H1 (cell line): ENCODE measurements around the gene CHAD. TPM values are rescaled to one million over a fixed set of nuclear protein-coding genes. Genes with fewer than 3 reads are reported as not detected.

Experiments
- CTCF ChIA-PET: fragments of 300-600 bp; sonication (Branson Sonifier 250); formaldehyde crosslinking; loops from one replicate; lab custom pipeline; 2021; ENCODE audit not compliant: partially characterized antibody; lab: Charles Lee
- POLR2A ChIA-PET: fragments of 300-600 bp; sonication (Branson Sonifier 250); formaldehyde crosslinking; loops from one replicate; lab custom pipeline; 2021; ENCODE audit warnings: inconsistent platforms; ENCODE audit not compliant: partially characterized antibody; lab: Charles Lee
- DNase-seq, 2 experiments: peaks; one replicate each; pipeline versions ENCODE4 v3.0.0 to v3.0.0-alpha.2; 2010 to 2022; ENCODE audit warnings: low spot score in 2 of 2, low read depth in 1 of 2, mixed read lengths in 1 of 2
- FAIRE-seq: peaks from 2 replicates; lab custom pipeline; 2011; peaks lifted over from hg19 to GRCh38; lab: Jason Lieb, UNC
- H2AFZ ChIP-seq: 2 replicates; pipeline ENCODE4 v1.8.1; 2012; ENCODE audit warnings: low read length, inconsistent platforms
- H2AK5ac ChIP-seq: 2 replicates; pipeline ENCODE4 v1.6.1; 2013; ENCODE audit warnings: low read depth, low read length
- H2BK120ac ChIP-seq: replicated peaks from 2 replicates; pipeline ENCODE3; 2013; ENCODE audit warnings: low read depth, low read length, inconsistent platforms
- H2BK12ac ChIP-seq: 2 replicates; pipeline ENCODE4 v1.6.1; 2013; ENCODE audit warnings: low read depth, low read length
- H2BK15ac ChIP-seq: 2 replicates; pipeline ENCODE4 v1.6.1; 2013; ENCODE audit warnings: low read length
- H2BK20ac ChIP-seq: 2 replicates; pipeline ENCODE4 v1.6.1; 2013; ENCODE audit warnings: low read length
- H2BK5ac ChIP-seq: 2 replicates; pipeline ENCODE4 v1.6.1; 2013; ENCODE audit warnings: low read depth, low read length
- H3K14ac ChIP-seq: 2 replicates; pipeline ENCODE4 v1.6.1; 2013; ENCODE audit warnings: inconsistent platforms; ENCODE audit not compliant: insufficient read length
- H3K18ac ChIP-seq: 2 replicates; pipeline ENCODE4 v1.6.1; 2013; ENCODE audit warnings: low read length; ENCODE audit errors: extremely low read depth
- H3K23ac ChIP-seq: 2 replicates; pipeline ENCODE4 v1.6.1; 2013; ENCODE audit warnings: inconsistent platforms; ENCODE audit not compliant: insufficient read length
- H3K23me2 ChIP-seq: 2 replicates; pipeline ENCODE4 v1.6.1; 2013; ENCODE audit warnings: low read depth, low read length
- H3K27ac ChIP-seq: 2 replicates; pipeline ENCODE4 v1.6.1; 2011; ENCODE audit warnings: low read depth, low read length, inconsistent platforms
- H3K27me3 ChIP-seq, 4 experiments: replicated peaks in 1 of 4; 1 replicate in 1 of 4; 2 replicates in 3 of 4; pipeline versions ENCODE4 v1.6.1 to v1.8.1; 2011 to 2013; ENCODE audit warnings: low read length in 3 of 4, mild to moderate bottlenecking in 3 of 4, inconsistent platforms in 2 of 4, mixed read lengths in 2 of 4, moderate library complexity in 1 of 4; ENCODE audit not compliant: control insufficient read depth in 3 of 4, insufficient read depth in 3 of 4; ENCODE audit errors: extremely low read depth in 1 of 4
- H3K36me3 ChIP-seq, 4 experiments: 2 replicates each; pipeline versions ENCODE4 v1.6.1 to v1.8.1; 2011 to 2013; ENCODE audit warnings: mild to moderate bottlenecking in 4 of 4, low read length in 3 of 4, moderate library complexity in 2 of 4, control low read depth in 1 of 4, inconsistent platforms in 1 of 4; ENCODE audit not compliant: insufficient read depth in 4 of 4, control insufficient read depth in 2 of 4
- H3K4ac ChIP-seq: replicated peaks from 2 replicates; pipeline ENCODE3; 2013; ENCODE audit warnings: low read length, low read depth, mixed read lengths, inconsistent platforms; ENCODE audit not compliant: insufficient read length
- H3K4me1 ChIP-seq, 4 experiments: replicated peaks in 1 of 4; 1 replicate in 1 of 4; 2 replicates in 3 of 4; pipeline versions ENCODE4 v1.6.1 to v1.8.1; 2011 to 2013; ENCODE audit warnings: low read length in 3 of 4, inconsistent platforms in 2 of 4, mixed read lengths in 1 of 4; ENCODE audit not compliant: insufficient read depth in 4 of 4, control insufficient read depth in 3 of 4
- H3K4me2 ChIP-seq, 2 experiments: 2 replicates each; pipeline versions ENCODE4 v1.6.1 to v1.8.1; 2011 to 2013; ENCODE audit warnings: low read depth in 2 of 2, low read length in 2 of 2, control low read depth in 1 of 2, inconsistent platforms in 1 of 2, mild to moderate bottlenecking in 1 of 2; ENCODE audit not compliant: insufficient read depth in 1 of 2
- H3K4me3 ChIP-seq, 4 experiments: fragments of 200-600, 300-600 bp in 1 of 4; sonication (generic), shearing (Covaris generic), sonication (Bioruptor Twin) in 1 of 4; 2 replicates each; pipeline versions ENCODE4 v1.5.1 to v1.8.1; 2011 to 2016; ENCODE audit warnings: low read length in 4 of 4, low read depth in 3 of 4, control low read depth in 2 of 4, inconsistent platforms in 2 of 4, mild to moderate bottlenecking in 2 of 4, mixed read lengths in 1 of 4, moderate library complexity in 1 of 4; ENCODE audit not compliant: insufficient read depth in 2 of 4; ENCODE audit errors: extremely low read depth in 1 of 4
- H3K56ac ChIP-seq: replicated peaks from 2 replicates; pipeline ENCODE3; 2013; ENCODE audit warnings: low read depth, mild to moderate bottlenecking, mixed read lengths, low read length, inconsistent platforms; ENCODE audit not compliant: insufficient read length
- H3K79me1 ChIP-seq: 2 replicates; pipeline ENCODE4 v1.6.1; 2013; ENCODE audit warnings: low read depth, low read length, control low read depth
- H3K79me2 ChIP-seq, 2 experiments: 2 replicates each; pipeline versions ENCODE4 v1.6.1 to v1.8.1; 2012 to 2013; ENCODE audit warnings: low read length in 2 of 2, mild to moderate bottlenecking in 2 of 2, inconsistent platforms in 1 of 2; ENCODE audit not compliant: insufficient read depth in 2 of 2, control insufficient read depth in 1 of 2
- H3K9ac ChIP-seq, 4 experiments: replicated peaks in 1 of 4; 1 replicate in 1 of 4; 2 replicates in 3 of 4; pipeline versions ENCODE4 v1.6.1 to v1.8.1; 2011 to 2013; ENCODE audit warnings: low read depth in 3 of 4, low read length in 3 of 4, control low read depth in 2 of 4, mild to moderate bottlenecking in 2 of 4, moderate library complexity in 2 of 4, inconsistent platforms in 1 of 4; ENCODE audit errors: extremely low read depth in 1 of 4
- H3K9me3 ChIP-seq, 2 experiments: 2 replicates each; pipeline versions ENCODE4 v1.6.1 to v1.8.1; 2012 to 2013; ENCODE audit warnings: mild to moderate bottlenecking in 2 of 2, moderate library complexity in 2 of 2, control low read depth in 1 of 2, inconsistent platforms in 1 of 2, low read depth in 1 of 2, low read length in 1 of 2, mixed read lengths in 1 of 2; ENCODE audit not compliant: insufficient read depth in 2 of 2
- H4K20me1 ChIP-seq, 2 experiments: replicated peaks in 1 of 2; 2 replicates each; pipeline versions ENCODE3 to v1.8.1; 2011 to 2013; ENCODE audit warnings: inconsistent platforms in 2 of 2, low read length in 2 of 2, mild to moderate bottlenecking in 1 of 2; ENCODE audit not compliant: insufficient read depth in 2 of 2, control insufficient read depth in 1 of 2
- H4K5ac ChIP-seq: 2 replicates; pipeline ENCODE4 v1.6.1; 2013; ENCODE audit warnings: low read length, low read depth, mixed read lengths, inconsistent platforms; ENCODE audit not compliant: insufficient read length
- H4K8ac ChIP-seq: 2 replicates; pipeline ENCODE4 v1.8.0; 2013; ENCODE audit warnings: mild to moderate bottlenecking, moderate library complexity, low read length, inconsistent platforms; ENCODE audit not compliant: insufficient read depth; ENCODE audit errors: extremely low read depth
- H4K91ac ChIP-seq: replicated peaks from 2 replicates; pipeline ENCODE3; 2013; ENCODE audit warnings: low read length, mixed read lengths, inconsistent platforms; ENCODE audit not compliant: insufficient read length
- ASH2L ChIP-seq: fragments of 200-600, 300-600 bp; sonication (generic); IDR thresholded peaks from one replicate; pipeline ENCODE4 v1.7.1; 2017; ENCODE audit warnings: low read length
- EP300 ChIP-seq, 2 experiments: IDR thresholded peaks; 1 replicate in 1 of 2; 2 replicates in 1 of 2; pipeline ENCODE4 v1.6.1; 2011 to 2012; ENCODE audit warnings: low read depth in 2 of 2, low read length in 2 of 2, mild to moderate bottlenecking in 2 of 2, borderline replicate concordance in 1 of 2, inconsistent platforms in 1 of 2, moderate library complexity in 1 of 2
- JUN ChIP-seq: IDR thresholded peaks from 2 replicates; pipeline ENCODE4 v1.6.1; 2011; ENCODE audit warnings: low read depth, mild to moderate bottlenecking, improper control_type of control experiment, low read length
- MAFK ChIP-seq: IDR thresholded peaks from 2 replicates; pipeline ENCODE4 v1.6.1; 2012; ENCODE audit warnings: low read depth, mild to moderate bottlenecking, improper control_type of control experiment, low read length
- SP4 ChIP-seq: IDR thresholded peaks from 2 replicates; pipeline ENCODE4 v1.6.1; 2012; ENCODE audit warnings: low read length, inconsistent platforms
- SRF ChIP-seq: IDR thresholded peaks from 2 replicates; pipeline ENCODE4 v1.6.1; 2011; ENCODE audit warnings: mild to moderate bottlenecking, low read depth, low read length, moderate library complexity
- WGBS, 2 experiments: shearing (Covaris generic) in 1 of 2; methylation state at CpG; one replicate each; pipeline versions ENCODE4 v1.1.6 to v1.1.7; 2013 to 2015; ENCODE audit warnings: low lambda C conversion rate in 2 of 2, mixed read lengths in 2 of 2, inconsistent platforms in 1 of 2, low coverage in 1 of 2, missing lambda C conversion rate in 1 of 2; ENCODE audit not compliant: insufficient replicate concordance in 2 of 2, insufficient coverage in 1 of 2, insufficient read length in 1 of 2; ENCODE audit errors: extremely low coverage in 1 of 2, missing lambda C conversion rate in 1 of 2; 5-methylcytosine and 5-hydroxymethylcytosine counted together
- polyA plus RNA-seq, 7 experiments: library from polyadenylated mRNA; depleted of rRNA in 3 of 7; stranded (reverse) in 5 of 7; unstranded in 2 of 7; fragments of >200 nt in 5 of 7; fragments of 200-250 nt in 2 of 7; gene quantifications; 1 replicate in 5 of 7; 2 replicates in 1 of 7; 4 replicates in 1 of 7; pipeline versions ENCODE4 v1.2.1 to v1.2.3, GENCODE V29; 2011 to 2013; ENCODE audit warnings: missing spikeins in 2 of 7, mixed read lengths in 2 of 7
- total RNA-seq: library from RNA; stranded (reverse); fragmentation: NEBNext Ultra II Directional; extraction: Animal tissue kit (Norgen Biotek cat#: 25700); gene quantifications from 2 replicates; pipeline ENCODE4 v1.2.1, GENCODE V29; 2021

Gene CHAD
- total and polyA plus RNA-seq, 2 of the 8 experiments (the other 6 are each of a cell fraction or from before 2014, with no cell fraction given): 0.03 TPM; not detected in 1

GRCh38 chr17:50448643-50449042 is 20.0 kb downstream of the CHAD start:
- POLR2A ChIA-PET: no interaction called here
- no peaks in the 10 kb centered on the region for H3K4me1 ChIP-seq
- CTCF ChIA-PET: no interaction called here
- no peak overlapping the region for H3K56ac ChIP-seq
- H2AFZ ChIP-seq: no peak overlapping the region
- H2AK5ac ChIP-seq: no peak overlapping the region
- DNase-seq (no peak), FAIRE-seq (no peak)
- no peak overlapping the region for H3K4me3 ChIP-seq
- H3K79me1 ChIP-seq: no peaks in the 10 kb centered on the region; the same call in 1 of the 2 replicates
- no peak overlapping the region for H2BK12ac ChIP-seq
- no peak overlapping the region for H3K9ac ChIP-seq
- 77% methylated on average over 2 of the region's 2 CpGs; no CpG with 5 or more reads in 1 of the 2 experiments for WGBS, 2 experiments
- no peak overlapping the region for H3K4ac ChIP-seq
- TF ChIP-seq MAFK: no peak
- TF ChIP-seq SP4: no peak
- TF ChIP-seq EP300 (IDR thresholded peaks at IDR 0.05; ENCODE audit: borderline replicate concordance in 1 of 2, low read depth in 2 of 2, low read length in 2 of 2): no peak
- TF ChIP-seq ASH2L: no peak
- no peak for TF ChIP-seq JUN
- TF ChIP-seq SRF: no peak
- TF ChIP-seq, all 59 proteins: peak for 0
- Histone ChIP-seq H3K9me3 (no peaks in the 10 kb centered on the region), H3K4me2 (no peak overlapping the region), H2BK20ac (no peak overlapping the region), H3K23ac (no peak overlapping the region), H3K23me2 (no peaks in the 10 kb centered on the region; the same call in 1 of the 2 replicates), H4K8ac (no peak overlapping the region), H4K20me1 (peaks cover 0 to 1% of the 10 kb centered on the region in 2 experiments), H3K79me2 (no peaks in the 10 kb centered on the region), H2BK15ac (no peak overlapping the region), H3K18ac (no peak overlapping the region), H3K14ac (no peak overlapping the region), H3K36me3 (no peaks in the 10 kb centered on the region), H3K27ac (no peak overlapping the region), H4K91ac (no peak overlapping the region), H3K27me3 (no peaks in the 10 kb centered on the region), H4K5ac (no peak overlapping the region), H2BK120ac (no peak overlapping the region), H2BK5ac (no peak overlapping the region)
